ENCODE measurements around the gene PSD2. TPM values are rescaled to one million over a fixed set of nuclear protein-coding genes. Genes with fewer than 3 reads are reported as not detected.

The PSD2 gene
- total RNA-seq, 1 donor from 2014 or later: not detected

DNA sequence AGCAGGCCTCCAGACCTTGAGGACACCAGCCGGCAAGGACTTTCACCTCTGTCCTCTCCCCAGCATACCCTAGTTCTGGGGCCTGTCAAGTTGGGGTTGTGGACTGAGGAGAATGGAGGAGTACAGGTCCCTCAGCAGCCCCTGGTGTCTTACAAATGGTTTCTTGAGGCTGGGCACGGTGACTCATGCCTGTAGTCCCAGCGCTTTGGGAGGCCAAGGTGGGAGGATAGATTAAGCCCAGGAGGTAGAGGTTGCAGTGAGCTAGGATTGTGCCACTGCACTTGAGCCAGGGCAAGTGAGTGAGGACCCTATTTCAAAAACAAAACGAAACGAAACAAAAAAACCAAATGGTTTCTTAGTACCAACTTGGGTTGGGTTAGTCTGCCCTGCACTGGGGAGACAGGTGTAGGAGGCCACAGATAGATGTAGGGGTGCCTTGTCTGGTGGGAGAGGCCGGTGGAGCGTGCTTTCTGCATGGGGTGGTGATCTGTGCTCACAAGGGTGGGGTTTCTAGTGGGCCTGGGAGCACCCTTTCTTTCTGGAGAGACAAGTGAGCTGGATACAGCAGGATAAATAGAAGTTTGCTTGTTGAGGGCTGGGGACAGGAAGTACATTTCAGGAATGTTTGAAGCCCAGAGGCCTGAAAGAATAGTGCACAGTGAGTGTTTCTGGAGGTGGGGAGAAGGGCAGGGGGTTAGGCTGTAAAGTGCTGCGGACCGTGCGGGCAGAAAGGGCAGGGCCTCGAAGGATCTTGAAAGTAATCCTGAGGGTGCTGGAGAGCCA, 37.7 kb upstream of the PSD2 start:
- peaks cover 5% of the 10 kb centered on the region for H3K27me3 ChIP-seq
- intact Hi-C loops (cut with DNase I): no loop called here
- H3K9me3 ChIP-seq: no peaks in the 10 kb centered on the region
- DNase-seq (ENCODE audit: low spot score in 2 of 2): no peak
- no peak overlapping the region for H3K4me3 ChIP-seq
- TF ChIP-seq, protein P1, sequence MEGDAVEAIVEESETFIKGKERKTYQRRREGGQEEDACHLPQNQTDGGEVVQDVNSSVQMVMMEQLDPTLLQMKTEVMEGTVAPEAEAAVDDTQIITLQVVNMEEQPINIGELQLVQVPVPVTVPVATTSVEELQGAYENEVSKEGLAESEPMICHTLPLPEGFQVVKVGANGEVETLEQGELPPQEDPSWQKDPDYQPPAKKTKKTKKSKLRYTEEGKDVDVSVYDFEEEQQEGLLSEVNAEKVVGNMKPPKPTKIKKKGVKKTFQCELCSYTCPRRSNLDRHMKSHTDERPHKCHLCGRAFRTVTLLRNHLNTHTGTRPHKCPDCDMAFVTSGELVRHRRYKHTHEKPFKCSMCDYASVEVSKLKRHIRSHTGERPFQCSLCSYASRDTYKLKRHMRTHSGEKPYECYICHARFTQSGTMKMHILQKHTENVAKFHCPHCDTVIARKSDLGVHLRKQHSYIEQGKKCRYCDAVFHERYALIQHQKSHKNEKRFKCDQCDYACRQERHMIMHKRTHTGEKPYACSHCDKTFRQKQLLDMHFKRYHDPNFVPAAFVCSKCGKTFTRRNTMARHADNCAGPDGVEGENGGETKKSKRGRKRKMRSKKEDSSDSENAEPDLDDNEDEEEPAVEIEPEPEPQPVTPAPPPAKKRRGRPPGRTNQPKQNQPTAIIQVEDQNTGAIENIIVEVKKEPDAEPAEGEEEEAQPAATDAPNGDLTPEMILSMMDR (IDR thresholded peaks at IDR 0.05): no peak
- H3K27ac ChIP-seq: no peak overlapping the region
- peaks cover 0 to 5% of the 10 kb centered on the region in 2 donors for H3K4me1 ChIP-seq
- no peaks in the 10 kb centered on the region for H3K36me3 ChIP-seq

DNA sequence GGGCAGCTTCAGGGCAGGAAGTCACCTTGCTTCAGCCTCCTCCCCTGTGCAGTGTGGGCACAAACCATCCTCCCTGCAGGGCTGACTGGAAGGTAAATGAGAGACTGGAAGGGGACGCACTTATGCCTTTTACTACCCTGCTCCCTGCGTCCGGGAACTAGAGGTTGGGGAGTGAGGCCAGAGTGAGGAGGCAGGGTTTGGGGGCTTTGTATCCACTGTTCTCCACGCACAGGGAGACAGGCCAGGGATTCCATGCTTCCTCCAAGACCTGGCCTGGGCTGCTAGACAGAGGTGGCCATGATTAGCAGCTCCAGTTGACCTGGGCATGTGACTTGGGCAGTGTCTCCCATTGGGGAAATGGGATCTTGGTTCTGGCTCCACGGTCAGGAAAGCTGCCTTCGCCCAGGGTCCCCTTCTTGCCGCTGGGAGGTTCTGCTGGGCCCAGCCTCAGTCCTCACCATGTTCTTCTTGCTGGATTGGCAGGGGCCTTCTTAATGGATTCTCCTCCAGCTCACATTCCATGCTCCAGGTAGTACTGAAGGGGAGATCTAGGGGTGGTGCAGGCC, 37.0 kb upstream of the PSD2 start:
- no peaks in the 10 kb centered on the region for H3K36me3 ChIP-seq
- intact Hi-C loops (cut with DNase I): no loop called here
- H3K4me1 ChIP-seq: peaks cover 0 to 5% of the 10 kb centered on the region in 2 donors
- no peak overlapping the region for H3K4me3 ChIP-seq
- H3K27ac ChIP-seq: no peak overlapping the region
- H3K9me3 ChIP-seq: no peaks in the 10 kb centered on the region
- DNase-seq (ENCODE audit: low spot score in 2 of 2): no peak
- H3K27me3 ChIP-seq: peaks cover 5% of the 10 kb centered on the region
- TF ChIP-seq, protein P1 (IDR thresholded peaks at IDR 0.05): no peak

GRCh38 chr5:139759219-139759721, 36.3 kb upstream of the PSD2 start:
- TF ChIP-seq, protein P1 (IDR thresholded peaks at IDR 0.05): no peak
- Histone ChIP-seq H3K4me3 (no peak overlapping the region), H3K4me1 (peaks cover 0 to 7% of the 10 kb centered on the region in 2 donors), H3K9me3 (no peaks in the 10 kb centered on the region), H3K27me3 (peaks cover 10% of the 10 kb centered on the region), H3K36me3 (no peaks in the 10 kb centered on the region), H3K27ac (no peak overlapping the region)
- no peak for DNase-seq (ENCODE audit: low spot score in 2 of 2)
- intact Hi-C loops (cut with DNase I): no loop called here

- intact Hi-C loops (cut with DNase I): loop anchor here (10.0 kb wide), 1 partner anchor 336 kb away; no protein-coding TSS in a partner anchor
- Histone ChIP-seq H3K9me3 (no peaks in the 10 kb centered on the region), H3K27ac (no peak overlapping the region), H3K27me3 (peaks cover 9% of the 10 kb centered on the region), H3K36me3 (no peaks in the 10 kb centered on the region), H3K4me3 (no peak overlapping the region), H3K4me1 (peaks cover 0 to 12% of the 10 kb centered on the region in 2 donors)
- TF ChIP-seq, protein P1 (IDR thresholded peaks at IDR 0.05): no peak
- no peak for DNase-seq (ENCODE audit: low spot score in 2 of 2)
These were observed 35.2 kb upstream of the PSD2 start for GRCh38 chr5:139760066-139761056.

GRCh38 chr5:139761057-139761450, 34.6 kb upstream of the PSD2 start:
- Histone ChIP-seq H3K4me1 (peaks cover 0 to 9% of the 10 kb centered on the region in 2 donors), H3K27me3 (peaks cover 8% of the 10 kb centered on the region), H3K9me3 (no peaks in the 10 kb centered on the region), H3K27ac (no peak overlapping the region), H3K36me3 (no peaks in the 10 kb centered on the region), H3K4me3 (no peak overlapping the region)
- intact Hi-C loops (cut with DNase I): loop anchor here (10.0 kb wide), 1 partner anchor 336 kb away; no protein-coding TSS in a partner anchor
- TF ChIP-seq, protein P1 (IDR thresholded peaks at IDR 0.05): no peak
- DNase-seq (ENCODE audit: low spot score in 2 of 2): no peak

All from ascending aorta (tissue), 2 donors.